Measurements from ENCODE around the gene LRRC17. TPM values are rescaled to one million over a fixed set of nuclear protein-coding genes. Genes with fewer than 3 reads are reported as not detected.

LRRC17 gene
- total RNA-seq, 1 experiment from 2014 or later = 0.39 TPM

DNA sequence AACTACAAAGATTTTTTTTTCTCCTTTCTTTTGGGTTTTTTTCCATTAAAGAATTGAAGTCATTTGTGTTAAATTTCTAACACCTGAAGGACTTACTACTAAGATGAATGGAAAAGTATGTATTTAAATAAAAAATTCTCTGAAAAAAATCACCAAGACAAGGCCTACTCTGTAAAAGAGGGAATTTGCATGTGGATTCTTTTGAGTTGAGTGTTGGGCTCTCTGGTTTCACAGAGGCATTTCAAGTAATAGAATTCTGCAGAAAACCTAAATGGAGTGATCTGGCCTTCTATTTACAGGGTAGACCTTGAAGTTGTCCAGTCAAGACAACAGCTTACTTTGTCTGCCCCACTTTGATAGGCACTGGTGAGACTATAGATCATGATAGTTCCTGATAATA lies 4.1 kb downstream of the LRRC17 start:
- Histone ChIP-seq H3K9me3 (ENCODE audit: control insufficient read depth, insufficient read depth, low read depth, low read length) (no peaks in the 10 kb centered on the region), H3K4me3 (ENCODE audit: low read depth in 2 of 2, low read length in 2 of 2) (no peak overlapping the region), H3K36me3 (ENCODE audit: control insufficient read depth, insufficient read depth, low read length) (no peaks in the 10 kb centered on the region), H3K4me1 (ENCODE audit: control insufficient read depth, insufficient read depth, low read length) (no peaks in the 10 kb centered on the region), H3K27ac (ENCODE audit: low read length) (no peak overlapping the region), H3K27me3 (ENCODE audit: control insufficient read depth, insufficient read depth, low read length) (no peaks in the 10 kb centered on the region)
- CTCF ChIA-PET = no interaction called here
- intact Hi-C loops (cut with micrococcal nuclease; ENCODE audit: unreplicated experiment) = no loop called here
- TF ChIP-seq, protein P1, sequence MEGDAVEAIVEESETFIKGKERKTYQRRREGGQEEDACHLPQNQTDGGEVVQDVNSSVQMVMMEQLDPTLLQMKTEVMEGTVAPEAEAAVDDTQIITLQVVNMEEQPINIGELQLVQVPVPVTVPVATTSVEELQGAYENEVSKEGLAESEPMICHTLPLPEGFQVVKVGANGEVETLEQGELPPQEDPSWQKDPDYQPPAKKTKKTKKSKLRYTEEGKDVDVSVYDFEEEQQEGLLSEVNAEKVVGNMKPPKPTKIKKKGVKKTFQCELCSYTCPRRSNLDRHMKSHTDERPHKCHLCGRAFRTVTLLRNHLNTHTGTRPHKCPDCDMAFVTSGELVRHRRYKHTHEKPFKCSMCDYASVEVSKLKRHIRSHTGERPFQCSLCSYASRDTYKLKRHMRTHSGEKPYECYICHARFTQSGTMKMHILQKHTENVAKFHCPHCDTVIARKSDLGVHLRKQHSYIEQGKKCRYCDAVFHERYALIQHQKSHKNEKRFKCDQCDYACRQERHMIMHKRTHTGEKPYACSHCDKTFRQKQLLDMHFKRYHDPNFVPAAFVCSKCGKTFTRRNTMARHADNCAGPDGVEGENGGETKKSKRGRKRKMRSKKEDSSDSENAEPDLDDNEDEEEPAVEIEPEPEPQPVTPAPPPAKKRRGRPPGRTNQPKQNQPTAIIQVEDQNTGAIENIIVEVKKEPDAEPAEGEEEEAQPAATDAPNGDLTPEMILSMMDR (IDR thresholded peaks at IDR 0.05) = no peak
- no peak for TF ChIP-seq TCF7L2 (IDR thresholded peaks at IDR 0.05; ENCODE audit: low read depth, low read length)
- TF ChIP-seq, protein P2, sequence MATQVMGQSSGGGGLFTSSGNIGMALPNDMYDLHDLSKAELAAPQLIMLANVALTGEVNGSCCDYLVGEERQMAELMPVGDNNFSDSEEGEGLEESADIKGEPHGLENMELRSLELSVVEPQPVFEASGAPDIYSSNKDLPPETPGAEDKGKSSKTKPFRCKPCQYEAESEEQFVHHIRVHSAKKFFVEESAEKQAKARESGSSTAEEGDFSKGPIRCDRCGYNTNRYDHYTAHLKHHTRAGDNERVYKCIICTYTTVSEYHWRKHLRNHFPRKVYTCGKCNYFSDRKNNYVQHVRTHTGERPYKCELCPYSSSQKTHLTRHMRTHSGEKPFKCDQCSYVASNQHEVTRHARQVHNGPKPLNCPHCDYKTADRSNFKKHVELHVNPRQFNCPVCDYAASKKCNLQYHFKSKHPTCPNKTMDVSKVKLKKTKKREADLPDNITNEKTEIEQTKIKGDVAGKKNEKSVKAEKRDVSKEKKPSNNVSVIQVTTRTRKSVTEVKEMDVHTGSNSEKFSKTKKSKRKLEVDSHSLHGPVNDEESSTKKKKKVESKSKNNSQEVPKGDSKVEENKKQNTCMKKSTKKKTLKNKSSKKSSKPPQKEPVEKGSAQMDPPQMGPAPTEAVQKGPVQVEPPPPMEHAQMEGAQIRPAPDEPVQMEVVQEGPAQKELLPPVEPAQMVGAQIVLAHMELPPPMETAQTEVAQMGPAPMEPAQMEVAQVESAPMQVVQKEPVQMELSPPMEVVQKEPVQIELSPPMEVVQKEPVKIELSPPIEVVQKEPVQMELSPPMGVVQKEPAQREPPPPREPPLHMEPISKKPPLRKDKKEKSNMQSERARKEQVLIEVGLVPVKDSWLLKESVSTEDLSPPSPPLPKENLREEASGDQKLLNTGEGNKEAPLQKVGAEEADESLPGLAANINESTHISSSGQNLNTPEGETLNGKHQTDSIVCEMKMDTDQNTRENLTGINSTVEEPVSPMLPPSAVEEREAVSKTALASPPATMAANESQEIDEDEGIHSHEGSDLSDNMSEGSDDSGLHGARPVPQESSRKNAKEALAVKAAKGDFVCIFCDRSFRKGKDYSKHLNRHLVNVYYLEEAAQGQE (IDR thresholded peaks at IDR 0.05; ENCODE audit: insufficient read depth in 1 of 2, low read depth in 2 of 2, low read length in 1 of 2) = no peak
- no peak for TF ChIP-seq SIN3A (IDR thresholded peaks at IDR 0.05; ENCODE audit: borderline replicate concordance, insufficient read depth, low read depth, low read length)
- TF ChIP-seq POLR2AphosphoS5 (IDR thresholded peaks at IDR 0.05; ENCODE audit: low read depth, low read length) = no peak
- no peak for DNase-seq (ENCODE audit: low read depth, low spot score)
- no TSS peak for BruUV-seq (replicated peaks)
- in situ Hi-C loops (cut with HindIII; ENCODE audit: low pct_unique_long_range_greater_than_20kb, low sequenced_read_pairs) = no loop called here
- no peak for ATAC-seq
- POLR2A ChIA-PET = no interaction called here

DNA sequence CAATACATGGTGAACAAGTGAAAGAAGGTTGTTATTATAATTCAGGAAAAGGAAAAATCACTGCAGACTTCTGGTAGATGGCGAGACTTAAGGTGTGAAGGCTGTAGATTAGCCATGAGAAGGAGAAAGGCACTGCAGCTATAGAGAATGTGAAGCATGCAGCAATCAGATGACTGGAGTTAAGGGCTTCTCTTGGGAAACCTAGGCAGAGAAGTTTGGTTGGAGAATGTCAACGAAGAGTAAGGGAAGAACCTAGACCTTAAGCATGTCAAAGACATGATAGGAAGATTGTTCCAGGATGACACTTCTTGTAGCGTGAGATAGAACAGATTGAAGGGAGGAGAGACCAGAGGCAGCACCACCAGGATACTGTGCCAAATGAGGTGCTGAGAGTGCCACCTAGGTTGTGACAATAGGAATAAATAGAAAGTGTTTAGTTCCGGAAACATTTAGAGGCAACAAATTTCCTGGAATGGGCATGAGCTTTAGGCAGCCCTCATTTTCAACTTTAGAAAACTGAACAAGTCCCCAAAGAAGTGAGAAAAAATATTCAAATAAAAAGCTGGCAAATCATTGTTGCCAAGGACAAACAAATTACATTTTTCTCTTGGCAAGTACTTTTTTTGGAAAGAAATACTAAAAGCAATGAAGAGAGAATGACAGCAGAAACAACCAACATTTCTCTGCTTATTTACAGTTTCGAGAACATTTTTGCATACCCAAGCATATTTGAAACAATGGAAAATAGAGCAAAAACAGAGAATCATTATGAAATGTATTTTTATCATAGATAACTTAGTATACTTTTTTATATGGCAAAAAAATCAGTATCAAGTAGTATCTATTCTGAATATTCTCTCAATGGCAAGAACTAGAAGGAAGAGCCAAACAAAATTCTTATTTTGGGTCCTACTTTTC lies 4.9 kb downstream of the LRRC17 start:
- Histone ChIP-seq H3K27me3 (ENCODE audit: control insufficient read depth, insufficient read depth, low read length) (no peaks in the 10 kb centered on the region), H3K4me1 (ENCODE audit: control insufficient read depth, insufficient read depth, low read length) (no peaks in the 10 kb centered on the region), H3K9me3 (ENCODE audit: control insufficient read depth, insufficient read depth, low read depth, low read length) (no peaks in the 10 kb centered on the region), H3K4me3 (ENCODE audit: low read depth in 2 of 2, low read length in 2 of 2) (no peak overlapping the region), H3K36me3 (ENCODE audit: control insufficient read depth, insufficient read depth, low read length) (no peaks in the 10 kb centered on the region), H3K27ac (ENCODE audit: low read length) (peak overlapping the region; percentile 45; the same call in 1 of the 2 replicates)
- TF ChIP-seq TCF7L2 (IDR thresholded peaks at IDR 0.05; ENCODE audit: low read depth, low read length) (no peak), POLR2AphosphoS5 (IDR thresholded peaks at IDR 0.05; ENCODE audit: low read depth, low read length) (no peak), SIN3A (IDR thresholded peaks at IDR 0.05; ENCODE audit: borderline replicate concordance, insufficient read depth, low read depth, low read length) (no peak)
- TF ChIP-seq, protein P2 (IDR thresholded peaks at IDR 0.05; ENCODE audit: insufficient read depth in 1 of 2, low read depth in 2 of 2, low read length in 1 of 2) = no peak
- TF ChIP-seq, protein P1 (IDR thresholded peaks at IDR 0.05) = no peak
- ATAC-seq (no peak), DNase-seq (ENCODE audit: low read depth, low spot score) (no peak)
- ChIA-PET POLR2A (no interaction called here), CTCF (no interaction called here)
- in situ Hi-C loops (cut with HindIII; ENCODE audit: low pct_unique_long_range_greater_than_20kb, low sequenced_read_pairs) = no loop called here
- BruUV-seq (replicated peaks) = no TSS peak
- intact Hi-C loops (cut with micrococcal nuclease; ENCODE audit: unreplicated experiment) = no loop called here

Data from Panc1 (cell line).